Upper lobe of left lung (tissue), 4 donors: ENCODE measurements around the gene PPM1L.

Source experiments
- CTCF ChIP-seq, 6 experiments: fragments of 450-650 bp in 4 of 6; fragments of 200-600 bp in 2 of 6; sonication (generic) in 2 of 6; IDR thresholded peaks; one replicate each; pipeline ENCODE4 v1.5.1; 2016 to 2019; ENCODE audit warnings: antibody characterized with exemption in 6 of 6
- EP300 ChIP-seq, 4 donors: sonication (generic); formaldehyde crosslinking; IDR thresholded peaks; one replicate each; pipeline ENCODE4 v1.5.1; 2017; ENCODE audit warnings: antibody characterized with exemption in 4 of 4, control low read depth in 2 of 4
- POLR2A ChIP-seq, 4 donors: fragments of 450-650 bp; IDR thresholded peaks; one replicate each; pipeline ENCODE4 v1.5.1; 2016 to 2017; ENCODE audit warnings: antibody characterized with exemption in 4 of 4, mild to moderate bottlenecking in 2 of 4
- POLR2AphosphoS5 ChIP-seq, 2 donors: sonication (generic); formaldehyde crosslinking; IDR thresholded peaks; one replicate each; pipeline ENCODE4 v1.5.1; 2017; ENCODE audit warnings: antibody characterized with exemption in 2 of 2

GRCh38 chr3:161016417-161017313 lies 260.6 kb downstream of the PPM1L start:
- TF ChIP-seq POLR2A (IDR thresholded peaks at IDR 0.05) (no peak), CTCF (IDR thresholded peaks at IDR 0.05) (no peak), EP300 (IDR thresholded peaks at IDR 0.05) (no peak), POLR2AphosphoS5 (IDR thresholded peaks at IDR 0.05) (no peak)
